Measurements from ENCODE around the gene NPC2. TPM values are rescaled to one million over a fixed set of nuclear protein-coding genes. Genes with fewer than 3 reads are reported as not detected.

Gene NPC2
- total RNA-seq, 1 experiment from 2014 or later, result 291 TPM

- intact Hi-C loops (cut with micrococcal nuclease; ENCODE audit: unreplicated experiment), result no loop called here
- Histone ChIP-seq H3K9me3 (no peaks in the 10 kb centered on the region), H3K36me3 (ENCODE audit: control insufficient read depth, insufficient read depth, low read length) (no peaks in the 10 kb centered on the region), H3K27me3 (replicated peaks; ENCODE audit: control insufficient read depth, insufficient read depth, low read length) (no peaks in the 10 kb centered on the region), H3K4me1 (peaks cover 47% of the 10 kb centered on the region), H3K4me3 (ENCODE audit: low read depth, low read length) (no peak overlapping the region)
- peaks cover 22% of the 10 kb centered on the region for H3K36me3 Mint-ChIP-seq (ENCODE audit: insufficient read depth, unreplicated experiment)
- no peak overlapping the region for H3K4me3 Mint-ChIP-seq (ENCODE audit: unreplicated experiment)
- H3K27me3 Mint-ChIP-seq (ENCODE audit: insufficient read depth, unreplicated experiment), result no peaks in the 10 kb centered on the region
- ChIA-PET POLR2A (no interaction called here), CTCF (no interaction called here)
- H3K27ac Mint-ChIP-seq (ENCODE audit: unreplicated experiment), result no peak overlapping the region
- DNase-seq, result no peak
- TF ChIP-seq CTCF (IDR thresholded peaks at IDR 0.05; ENCODE audit: insufficient read depth in 1 of 2, low read depth in 1 of 2, low read length in 1 of 2, severe bottlenecking in 1 of 2, unreplicated experiment in 1 of 2), result no peak
- H3K4me1 Mint-ChIP-seq (ENCODE audit: low read depth, unreplicated experiment), result peaks cover 13% of the 10 kb centered on the region
- no peaks in the 10 kb centered on the region for H3K9me3 Mint-ChIP-seq (ENCODE audit: unreplicated experiment)
- BruUV-seq (replicated peaks), result no TSS peak
Observed at GRCh38 chr14:74488786-74489397, 4.2 kb downstream of the NPC2 start.

- no peak for TF ChIP-seq CTCF (IDR thresholded peaks at IDR 0.05; ENCODE audit: insufficient read depth in 1 of 2, low read depth in 1 of 2, low read length in 1 of 2, severe bottlenecking in 1 of 2, unreplicated experiment in 1 of 2)
- intact Hi-C loops (cut with micrococcal nuclease; ENCODE audit: unreplicated experiment), result no loop called here
- H3K27ac Mint-ChIP-seq (ENCODE audit: unreplicated experiment), result no peak overlapping the region
- H3K4me1 Mint-ChIP-seq (ENCODE audit: low read depth, unreplicated experiment), result peaks cover 13% of the 10 kb centered on the region
- peaks cover 33% of the 10 kb centered on the region for H3K36me3 Mint-ChIP-seq (ENCODE audit: insufficient read depth, unreplicated experiment)
- no peaks in the 10 kb centered on the region for H3K27me3 ChIP-seq (replicated peaks; ENCODE audit: control insufficient read depth, insufficient read depth, low read length)
- BruUV-seq (replicated peaks), result no TSS peak
- DNase-seq, result no peak
- ChIA-PET POLR2A (no interaction called here), CTCF (no interaction called here)
- H3K36me3 ChIP-seq (ENCODE audit: control insufficient read depth, insufficient read depth, low read length), result no peaks in the 10 kb centered on the region; the same call in 1 of the 2 replicates
- no peak overlapping the region for H3K4me3 Mint-ChIP-seq (ENCODE audit: unreplicated experiment)
- peaks cover 47% of the 10 kb centered on the region for H3K4me1 ChIP-seq
- H3K4me3 ChIP-seq (ENCODE audit: low read depth, low read length), result no peak overlapping the region
- H3K27me3 Mint-ChIP-seq (ENCODE audit: insufficient read depth, unreplicated experiment), result no peaks in the 10 kb centered on the region
- no peaks in the 10 kb centered on the region for H3K9me3 ChIP-seq
- H3K9me3 Mint-ChIP-seq (ENCODE audit: unreplicated experiment), result no peaks in the 10 kb centered on the region
Observed at GRCh38 chr14:74486164-74486563, 6.9 kb downstream of the NPC2 start.

DNA sequence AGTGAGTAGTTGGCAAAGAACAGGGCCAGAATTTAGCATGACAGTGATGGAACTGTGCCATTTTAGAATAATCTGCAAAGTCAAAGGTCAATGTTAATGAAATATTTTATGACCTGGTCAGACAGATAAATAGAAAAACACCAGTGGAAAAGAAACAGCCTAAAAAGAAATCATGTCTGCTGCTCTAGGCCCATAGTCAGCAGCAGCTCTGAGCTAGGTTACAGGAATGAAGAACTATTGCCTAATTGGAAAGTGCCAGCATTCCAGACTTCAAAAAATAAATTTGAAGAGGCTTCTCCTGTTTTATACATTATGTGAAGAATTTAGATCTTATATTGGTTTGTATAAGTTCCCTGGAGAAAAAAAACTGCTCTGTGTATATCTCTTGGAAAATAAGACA lies 9.8 kb downstream of the NPC2 start:
- H3K4me1 Mint-ChIP-seq (ENCODE audit: low read depth, unreplicated experiment), result peaks cover 6% of the 10 kb centered on the region
- H3K9me3 Mint-ChIP-seq (ENCODE audit: unreplicated experiment), result no peaks in the 10 kb centered on the region
- peaks cover 46% of the 10 kb centered on the region for H3K36me3 Mint-ChIP-seq (ENCODE audit: insufficient read depth, unreplicated experiment)
- TF ChIP-seq CTCF (IDR thresholded peaks at IDR 0.05; ENCODE audit: insufficient read depth in 1 of 2, low read depth in 1 of 2, low read length in 1 of 2, severe bottlenecking in 1 of 2, unreplicated experiment in 1 of 2), result no peak
- H3K27me3 Mint-ChIP-seq (ENCODE audit: insufficient read depth, unreplicated experiment), result no peaks in the 10 kb centered on the region
- no peak overlapping the region for H3K27ac Mint-ChIP-seq (ENCODE audit: unreplicated experiment)
- H3K4me3 Mint-ChIP-seq (ENCODE audit: unreplicated experiment), result no peak overlapping the region
- H3K4me3 ChIP-seq (ENCODE audit: low read depth, low read length), result no peak overlapping the region
- no peaks in the 10 kb centered on the region for H3K9me3 ChIP-seq
- ChIA-PET CTCF (no interaction called here), POLR2A (no interaction called here)
- no TSS peak for BruUV-seq (replicated peaks)
- intact Hi-C loops (cut with micrococcal nuclease; ENCODE audit: unreplicated experiment), result no loop called here
- H3K4me1 ChIP-seq, result peaks cover 25% of the 10 kb centered on the region
- H3K36me3 ChIP-seq (ENCODE audit: control insufficient read depth, insufficient read depth, low read length), result no peaks in the 10 kb centered on the region; the same call in none of the 2 replicates
- no peaks in the 10 kb centered on the region for H3K27me3 ChIP-seq (replicated peaks; ENCODE audit: control insufficient read depth, insufficient read depth, low read length)
- no peak for DNase-seq

All from Caco-2 (cell line).